C1 segment of cervical spinal cord (tissue), 14 donors: ENCODE data around the gene LCE3B.

Experiments used
- DNase-seq, 14 donors: peaks; one replicate each; lab custom pipeline; 2025; lab: John Stamatoyannopoulos, UW

The LCE3B gene

GRCh38 chr1:152658649-152659048, 45.0 kb downstream of the LCE3B start:
- no peak for DNase-seq

- DNase-seq = no peak
Observed at GRCh38 chr1:152663098-152663497, 49.5 kb downstream of the LCE3B start, which contains the start of gene LCE2D. Gene LCE2D, plus strand, starts transcription at chr1:152663380. Its CDS starts 726 bp downstream, at chr1:152664106.
